H9 (cell line): ENCODE results near the gene DDX27. TPM values are rescaled to one million over a fixed set of nuclear protein-coding genes. Genes with fewer than 3 reads are reported as not detected.

Experiments
- DNase-seq: peaks from one replicate; pipeline ENCODE4 v3.0.0-alpha.2; 2017
- H2AFZ ChIP-seq: one replicate; pipeline ENCODE4 v1.6.1; 2013; ENCODE audit warnings: mild to moderate bottlenecking, low read length, control low read depth, moderate library complexity
- H2AK5ac ChIP-seq: 2 replicates; pipeline ENCODE4 v1.6.1; 2013; ENCODE audit warnings: low read length, control low read depth, mixed read lengths; ENCODE audit not compliant: insufficient read length
- H2BK120ac ChIP-seq: one replicate; pipeline ENCODE4 v1.6.1; 2013; ENCODE audit warnings: low read depth, mild to moderate bottlenecking, low read length, control low read depth, inconsistent platforms; ENCODE audit not compliant: poor library complexity, severe bottlenecking
- H2BK12ac ChIP-seq: 2 replicates; pipeline ENCODE4 v1.6.1; 2013; ENCODE audit warnings: low read length, control low read depth, mixed read lengths, low read depth; ENCODE audit not compliant: insufficient read length
- H2BK15ac ChIP-seq: 2 replicates; pipeline ENCODE4 v1.6.1; 2013; ENCODE audit warnings: low read depth, low read length, control low read depth
- H2BK20ac ChIP-seq: one replicate; pipeline ENCODE4 v1.6.1; 2013; ENCODE audit warnings: low read depth, mild to moderate bottlenecking, low read length, control low read depth, inconsistent platforms; ENCODE audit not compliant: poor library complexity, severe bottlenecking
- H2BK5ac ChIP-seq: 2 replicates; pipeline ENCODE4 v1.6.1; 2013; ENCODE audit warnings: low read length, control low read depth, mixed read lengths; ENCODE audit not compliant: insufficient read length
- H3K14ac ChIP-seq: 2 replicates; pipeline ENCODE4 v1.6.1; 2013; ENCODE audit warnings: low read length, control low read depth; ENCODE audit not compliant: insufficient read depth
- H3K18ac ChIP-seq: 2 replicates; pipeline ENCODE4 v1.6.1; 2013; ENCODE audit warnings: low read depth, mild to moderate bottlenecking, mixed read lengths, low read length, control low read depth; ENCODE audit not compliant: insufficient read length
- H3K23ac ChIP-seq: 2 replicates; pipeline ENCODE4 v1.6.1; 2013; ENCODE audit warnings: low read length, control low read depth, mixed read lengths, low read depth; ENCODE audit not compliant: insufficient read length
- H3K23me2 ChIP-seq: 2 replicates; pipeline ENCODE4 v1.6.1; 2013; ENCODE audit warnings: low read depth, mild to moderate bottlenecking, mixed read lengths, low read length, control low read depth; ENCODE audit not compliant: insufficient read length, poor library complexity, severe bottlenecking
- H3K27ac ChIP-seq: 2 replicates; pipeline ENCODE4 v1.5.1; 2013; ENCODE audit warnings: low read length, control low read depth, mixed read lengths, low read depth; ENCODE audit not compliant: insufficient read length
- H3K27me3 ChIP-seq: 2 replicates; pipeline ENCODE4 v1.6.1; 2013; ENCODE audit warnings: low read length, control low read depth, inconsistent platforms; ENCODE audit not compliant: insufficient read depth
- H3K4ac ChIP-seq: 2 replicates; pipeline ENCODE4 v1.6.1; 2013; ENCODE audit warnings: low read depth, mild to moderate bottlenecking, control low read depth, inconsistent platforms, low read length, moderate library complexity
- H3K4me1 ChIP-seq: 2 replicates; pipeline ENCODE4 v1.6.1; 2013; ENCODE audit warnings: low read length, control low read depth, inconsistent platforms; ENCODE audit not compliant: insufficient read depth
- H3K4me2 ChIP-seq: 2 replicates; pipeline ENCODE4 v1.6.1; 2013; ENCODE audit warnings: low read length, control low read depth, mixed read lengths; ENCODE audit not compliant: insufficient read length, insufficient read depth
- H3K56ac ChIP-seq: 2 replicates; pipeline ENCODE4 v1.6.1; 2013; ENCODE audit warnings: low read depth, mild to moderate bottlenecking, mixed read lengths, low read length, control low read depth; ENCODE audit not compliant: insufficient read length
- H3K79me1 ChIP-seq: 2 replicates; pipeline ENCODE4 v1.6.1; 2013; ENCODE audit warnings: low read depth, mild to moderate bottlenecking, moderate library complexity, low read length, control low read depth, inconsistent platforms; ENCODE audit not compliant: insufficient read depth, poor library complexity, severe bottlenecking
- H3K79me2 ChIP-seq: 2 replicates; pipeline ENCODE4 v1.6.1; 2013; ENCODE audit warnings: low read length, control low read depth, inconsistent platforms; ENCODE audit not compliant: insufficient read depth
- H3K9ac ChIP-seq: 2 replicates; pipeline ENCODE4 v1.6.1; 2013; ENCODE audit warnings: low read length, control low read depth, mixed read lengths; ENCODE audit not compliant: insufficient read length; ENCODE audit errors: extremely low read depth
- H3K9me3 ChIP-seq: one replicate; pipeline ENCODE4 v1.6.1; 2013; ENCODE audit warnings: low read depth, low read length, inconsistent platforms; ENCODE audit not compliant: control insufficient read depth
- H3T11ph ChIP-seq: one replicate; pipeline ENCODE4 v1.6.1; 2013; ENCODE audit warnings: mild to moderate bottlenecking, low read length, control low read depth, inconsistent platforms
- H4K20me1 ChIP-seq: one replicate; pipeline ENCODE4 v1.6.1; 2013; ENCODE audit not compliant: control insufficient read depth, insufficient read length, insufficient read depth
- H4K5ac ChIP-seq: 2 replicates; pipeline ENCODE4 v1.6.1; 2013; ENCODE audit warnings: low read depth, mild to moderate bottlenecking, mixed read lengths, low read length, control low read depth; ENCODE audit not compliant: insufficient read length
- H4K8ac ChIP-seq: replicated peaks from 2 replicates; pipeline ENCODE4 v1.6.1; 2013; ENCODE audit warnings: low read length, control low read depth, mixed read lengths, low read depth; ENCODE audit not compliant: insufficient read length
- H4K91ac ChIP-seq: 2 replicates; pipeline ENCODE4 v1.6.1; 2013; ENCODE audit warnings: low read depth, mild to moderate bottlenecking, moderate library complexity, mixed read lengths, low read length, control low read depth; ENCODE audit not compliant: insufficient read length
- H3K27ac Mint-ChIP-seq, 3 experiments: 2 replicates in 2 of 3; 3 replicates in 1 of 3; pipeline ENCODE4 v1.8.0; 2020 to 2021; ENCODE audit warnings: mixed read lengths in 3 of 3, mild to moderate bottlenecking in 1 of 3, moderate library complexity in 1 of 3
- H3K27me3 Mint-ChIP-seq: 2 replicates; pipeline ENCODE4 v1.8.0; 2021; ENCODE audit warnings: low read depth, mild to moderate bottlenecking, moderate library complexity, mixed read lengths
- H3K36me3 Mint-ChIP-seq, 3 experiments: 2 replicates in 2 of 3; 3 replicates in 1 of 3; pipeline ENCODE4 v1.8.0; 2020 to 2021; ENCODE audit warnings: low read depth in 3 of 3, mixed read lengths in 3 of 3; ENCODE audit not compliant: insufficient read depth in 1 of 3
- H3K4me1 Mint-ChIP-seq, 2 experiments: 2 replicates each; pipeline ENCODE4 v1.8.0; 2020; ENCODE audit warnings: mixed read lengths in 2 of 2
- H3K4me3 Mint-ChIP-seq, 2 experiments: 2 replicates in 1 of 2; 3 replicates in 1 of 2; pipeline ENCODE4 v1.8.0; 2020 to 2021; ENCODE audit warnings: mild to moderate bottlenecking in 2 of 2, mixed read lengths in 2 of 2, moderate library complexity in 1 of 2
- H3K9me3 Mint-ChIP-seq, 2 experiments: 2 replicates in 1 of 2; 3 replicates in 1 of 2; pipeline ENCODE4 v1.8.0; 2020; ENCODE audit warnings: mild to moderate bottlenecking in 2 of 2, mixed read lengths in 2 of 2, moderate library complexity in 1 of 2
- WGBS: extraction: QIAGEN DNeasy Blood & Tissue Kit; methylation state at CpG from one replicate; pipeline ENCODE4 v1.1.7; 2013; ENCODE audit warnings: missing lambda C conversion rate, low lambda C conversion rate, mixed read lengths; ENCODE audit not compliant: insufficient read length; ENCODE audit errors: extremely low coverage; 5-methylcytosine and 5-hydroxymethylcytosine counted together
- total RNA-seq: library from RNA; stranded (reverse); gene quantifications from 2 replicates; pipeline ENCODE4 v1.2.1, GENCODE V29; 2021
- TF ChIP-seq, protein P1 (sequence below): fragments of 200-600 bp; sonication (generic); conservative IDR thresholded peaks from 3 replicates; pipeline ENCODE4 v1.8.0; 2021; ENCODE audit warnings: antibody characterized with exemption, mild to moderate bottlenecking

DDX27 gene
- total RNA-seq, 1 experiment from 2014 or later = 46.9 TPM

DNA sequence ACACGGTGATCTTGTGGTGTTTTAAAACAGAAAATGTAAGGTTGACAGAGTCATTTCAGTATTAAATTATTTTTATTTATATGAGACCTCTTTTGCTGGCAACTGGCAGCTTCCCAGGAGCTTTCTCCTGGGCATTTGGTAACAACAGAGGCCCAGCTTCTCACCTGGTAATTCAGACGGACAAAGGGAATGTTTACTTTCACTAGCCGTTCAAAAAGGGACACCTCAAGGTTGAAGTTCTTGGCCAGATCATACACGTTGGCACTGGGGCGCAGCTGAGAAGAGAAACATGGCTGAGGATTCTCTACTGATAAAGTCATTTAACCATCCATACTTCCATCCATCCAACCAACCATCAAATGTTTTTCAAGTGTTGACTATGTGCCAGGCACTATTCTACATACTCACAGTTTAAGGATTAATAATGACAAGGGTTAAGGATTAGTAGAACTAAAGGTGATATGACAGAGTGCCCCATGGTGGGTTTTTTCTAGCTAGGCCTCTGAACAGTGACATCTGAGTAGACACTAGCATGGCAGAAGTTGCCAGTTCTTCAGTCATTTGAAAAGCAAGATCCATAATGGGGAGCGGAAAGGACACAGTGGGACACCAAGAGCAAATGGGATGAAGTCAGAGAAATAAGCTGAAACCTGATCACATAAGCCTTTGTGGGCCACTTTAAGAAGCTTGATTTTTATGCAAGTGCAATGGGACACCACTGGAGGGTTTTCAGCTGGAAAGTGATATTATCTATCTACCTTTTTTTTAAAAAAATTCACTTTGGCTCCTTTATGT, 33.5 kb downstream of the DDX27 start:
- Mint-ChIP-seq H3K4me1 (no peaks in the 10 kb centered on the region), H3K36me3 (peaks cover 36 to 91% (median 71%) of the 10 kb centered on the region in 3 experiments; a peak in 6 of 7 replicates), H3K27me3 (no peaks in the 10 kb centered on the region), H3K4me3 (no peak overlapping the region), H3K9me3 (no peaks in the 10 kb centered on the region), H3K27ac (no peak overlapping the region; a peak in 1 of 7 replicates)
- no peaks in the 10 kb centered on the region for H3K9me3 ChIP-seq
- H3K27ac ChIP-seq = no peak overlapping the region
- H3K18ac ChIP-seq = no peak overlapping the region
- no peak overlapping the region for H3K56ac ChIP-seq
- no peak overlapping the region for H3K4me2 ChIP-seq
- H3K23me2 ChIP-seq = no peaks in the 10 kb centered on the region
- no peak overlapping the region for H4K5ac ChIP-seq
- TF ChIP-seq, protein P1, sequence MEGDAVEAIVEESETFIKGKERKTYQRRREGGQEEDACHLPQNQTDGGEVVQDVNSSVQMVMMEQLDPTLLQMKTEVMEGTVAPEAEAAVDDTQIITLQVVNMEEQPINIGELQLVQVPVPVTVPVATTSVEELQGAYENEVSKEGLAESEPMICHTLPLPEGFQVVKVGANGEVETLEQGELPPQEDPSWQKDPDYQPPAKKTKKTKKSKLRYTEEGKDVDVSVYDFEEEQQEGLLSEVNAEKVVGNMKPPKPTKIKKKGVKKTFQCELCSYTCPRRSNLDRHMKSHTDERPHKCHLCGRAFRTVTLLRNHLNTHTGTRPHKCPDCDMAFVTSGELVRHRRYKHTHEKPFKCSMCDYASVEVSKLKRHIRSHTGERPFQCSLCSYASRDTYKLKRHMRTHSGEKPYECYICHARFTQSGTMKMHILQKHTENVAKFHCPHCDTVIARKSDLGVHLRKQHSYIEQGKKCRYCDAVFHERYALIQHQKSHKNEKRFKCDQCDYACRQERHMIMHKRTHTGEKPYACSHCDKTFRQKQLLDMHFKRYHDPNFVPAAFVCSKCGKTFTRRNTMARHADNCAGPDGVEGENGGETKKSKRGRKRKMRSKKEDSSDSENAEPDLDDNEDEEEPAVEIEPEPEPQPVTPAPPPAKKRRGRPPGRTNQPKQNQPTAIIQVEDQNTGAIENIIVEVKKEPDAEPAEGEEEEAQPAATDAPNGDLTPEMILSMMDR = no peak
- H2BK12ac ChIP-seq = no peak overlapping the region
- no peak overlapping the region for H2BK120ac ChIP-seq
- no peak overlapping the region for H3K9ac ChIP-seq
- no peak overlapping the region for H3T11ph ChIP-seq
- no peak overlapping the region for H2AFZ ChIP-seq
- no peak overlapping the region for H2BK5ac ChIP-seq
- H3K79me1 ChIP-seq = no peaks in the 10 kb centered on the region
- H3K4me1 ChIP-seq = no peaks in the 10 kb centered on the region
- no CpG with 5 or more reads among the region's 6 CpGs for WGBS
- no peak overlapping the region for H3K4ac ChIP-seq
- no peaks in the 10 kb centered on the region for H3K79me2 ChIP-seq
- H2BK20ac ChIP-seq = no peak overlapping the region
- no peaks in the 10 kb centered on the region for H4K20me1 ChIP-seq
- H2BK15ac ChIP-seq = no peak overlapping the region
- DNase-seq = no peak
- no peaks in the 10 kb centered on the region for H3K27me3 ChIP-seq
- H4K8ac ChIP-seq = no peak overlapping the region
- H4K91ac ChIP-seq = no peak overlapping the region
- no peak overlapping the region for H3K14ac ChIP-seq
- no peak overlapping the region for H2AK5ac ChIP-seq
- H3K23ac ChIP-seq = no peak overlapping the region
